Ovary (tissue), 9 donors: ENCODE results near the gene TMC6. TPM values are rescaled to one million over a fixed set of nuclear protein-coding genes. Genes with fewer than 3 reads are reported as not detected.
"Not testable (repeated sequence)": the region's sequence is repeated elsewhere in the genome, so short reads cannot be mapped to it uniquely, and the experiment has no call there.

Experiments
- DNase-seq, 5 donors: peaks; one replicate each; pipeline ENCODE4 v3.0.0-alpha.2; 2019 to 2020
- H3K27ac ChIP-seq, 2 donors: fragments of 200-600 bp; one replicate each; pipeline versions ENCODE4 v1.5.1 to v1.8.0; 2019 to 2022
- H3K27me3 ChIP-seq: fragments of 200-600 bp; one replicate; pipeline ENCODE4 v1.8.0; 2022
- H3K36me3 ChIP-seq: fragments of 200-600 bp; sonication (generic); one replicate; pipeline ENCODE4 v1.5.1; 2019
- H3K4me1 ChIP-seq: one replicate; pipeline ENCODE4 v1.8.1; 2013; ENCODE audit warnings: mild to moderate bottlenecking, moderate library complexity; ENCODE audit not compliant: insufficient read depth
- H3K4me3 ChIP-seq: fragments of 200-600 bp; sonication (generic); one replicate; pipeline ENCODE4 v1.5.1; 2017
- H3K9me3 ChIP-seq, 2 donors: fragments of 200-600 bp in 1 of 2; sonication (generic) in 1 of 2; one replicate each; pipeline versions ENCODE4 v1.5.1 to v1.8.1; 2013 to 2019; ENCODE audit warnings: mild to moderate bottlenecking in 1 of 2, moderate library complexity in 1 of 2
- EP300 ChIP-seq: sonication (generic); formaldehyde crosslinking; IDR thresholded peaks from one replicate; pipeline ENCODE4 v1.6.1; 2017; ENCODE audit warnings: antibody characterized with exemption
- POLR2A ChIP-seq: fragments of 450-650 bp; IDR thresholded peaks from one replicate; pipeline ENCODE4 v1.6.1; 2017; ENCODE audit warnings: antibody characterized with exemption, mild to moderate bottlenecking, moderate library complexity
- WGBS, 3 donors: extraction: QIAGEN DNeasy Blood & Tissue Kit in 1 of 3; methylation state at CpG; one replicate each; pipeline versions ENCODE4 v1.1.5 to v1.1.7; 2013 to 2017; 5-methylcytosine and 5-hydroxymethylcytosine counted together
- intact Hi-C, 4 donors: fragments of 100-400 bp; cut with DNase I; formaldehyde crosslinking; loops; one replicate each; pipeline versions ENCODE4 v1.11.0 to v1.15.1; 2022 to 2023
- polyA plus RNA-seq, 2 donors: library from polyadenylated mRNA; stranded (reverse); fragments of 200-250 nt in 1 of 2; fragments of 350-450 nt in 1 of 2; fragmentation: Illumina TruSeq in 1 of 2; extraction: RNeasy Lipid Tissue Mini Kit (QIAGEN cat#74804) in 1 of 2; gene quantifications; one replicate each; pipeline ENCODE4 v1.2.3, GENCODE V29; 2013 to 2014
- total RNA-seq, 7 donors: library from RNA; depleted of rRNA in 2 of 7; stranded (reverse); fragments of >200 nt in 2 of 7; fragmentation: NEBNext Ultra II Directional in 3 of 7; extraction: Animal tissue kit (Norgen Biotek cat#: 25700) in 3 of 7; gene quantifications; one replicate each; pipeline versions ENCODE4 v1.1.0 to v1.2.4, GENCODE V29; 2016 to 2023
- TF ChIP-seq, protein P1 (sequence below), 3 donors: fragments of 450-650 bp in 2 of 3; fragments of 200-600 bp in 1 of 3; IDR thresholded peaks; one replicate each; pipeline versions ENCODE4 v1.5.1 to v1.8.0; 2016 to 2022; ENCODE audit warnings: antibody characterized with exemption in 3 of 3, mild to moderate bottlenecking in 1 of 3
- donor health status: DM: no; HTN: no; CAD: no; lungs with moderate emphysema.
- donor health status: DM: no; HTN: no; CAD: no.
- donor health status: Bipolar disorder and iron deficiency.
- donor health status: DM: yes; HTN: yes; CAD: no.
- donor health status: DM: no; HTN: no; CAD: no.
- donor health status: DM: yes; HTN: yes; CAD: no.

Gene TMC6
- total and polyA plus RNA-seq, 9 donors, result 1.2 to 26.8 (median 8.3) TPM

DNA sequence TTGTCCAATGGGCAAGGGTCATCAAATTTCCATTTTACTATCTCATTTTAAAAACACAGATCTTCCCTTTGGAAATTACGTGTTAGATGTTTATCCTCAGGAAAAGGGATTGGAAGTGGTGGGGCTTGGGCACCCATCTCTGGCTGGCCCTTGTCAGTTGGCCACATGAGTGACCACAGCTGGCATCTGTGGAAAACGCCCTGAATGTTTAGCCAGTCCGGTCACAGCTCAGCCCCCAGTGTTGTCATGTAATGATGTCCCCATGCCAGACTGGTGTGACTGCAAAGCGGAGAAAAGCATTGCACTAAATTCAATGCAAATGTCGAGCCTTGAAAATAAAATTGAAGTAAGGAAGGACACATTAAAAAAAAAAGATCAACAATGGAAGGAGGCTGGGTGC lies 53.0 kb downstream of the TMC6 start:
- no peaks in the 10 kb centered on the region for H3K4me1 ChIP-seq
- intact Hi-C loops, result no loop called here
- WGBS, 3 donors, result 76 to 87% (median 84%) methylated on average over 5 of the region's 5 CpGs

DNA sequence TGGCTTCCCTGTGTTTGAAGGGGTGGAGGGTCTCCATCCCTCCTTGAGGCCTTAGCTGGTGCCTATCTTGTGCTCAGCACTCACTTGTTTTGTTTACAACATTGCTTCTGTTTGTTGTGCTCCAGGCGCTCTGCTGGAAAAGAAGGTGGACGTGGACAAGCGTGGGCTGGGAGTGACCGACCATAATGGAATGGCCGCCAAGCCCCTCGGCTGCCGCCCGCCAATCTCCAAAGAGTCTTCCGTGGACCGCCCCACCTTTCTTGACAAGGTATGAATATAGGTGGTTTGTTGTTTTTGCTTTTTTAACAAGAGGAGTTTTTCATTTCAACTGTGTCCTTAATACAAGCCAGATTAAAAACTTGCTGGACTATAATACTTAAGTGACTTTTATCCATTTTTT lies 53.5 kb downstream of the TMC6 start:
- Histone ChIP-seq H3K27me3 (no peaks in the 10 kb centered on the region), H3K9me3 (no peaks in the 10 kb centered on the region), H3K4me1 (no peaks in the 10 kb centered on the region), H3K27ac (no peak overlapping the region), H3K36me3 (no peaks in the 10 kb centered on the region), H3K4me3 (no peak overlapping the region)
- WGBS, 3 donors, result 94 to 96% (median 94%) methylated on average over 10 of the region's 10 CpGs
- intact Hi-C loops, result no loop called here
- no peak for DNase-seq
- TF ChIP-seq, protein P1, sequence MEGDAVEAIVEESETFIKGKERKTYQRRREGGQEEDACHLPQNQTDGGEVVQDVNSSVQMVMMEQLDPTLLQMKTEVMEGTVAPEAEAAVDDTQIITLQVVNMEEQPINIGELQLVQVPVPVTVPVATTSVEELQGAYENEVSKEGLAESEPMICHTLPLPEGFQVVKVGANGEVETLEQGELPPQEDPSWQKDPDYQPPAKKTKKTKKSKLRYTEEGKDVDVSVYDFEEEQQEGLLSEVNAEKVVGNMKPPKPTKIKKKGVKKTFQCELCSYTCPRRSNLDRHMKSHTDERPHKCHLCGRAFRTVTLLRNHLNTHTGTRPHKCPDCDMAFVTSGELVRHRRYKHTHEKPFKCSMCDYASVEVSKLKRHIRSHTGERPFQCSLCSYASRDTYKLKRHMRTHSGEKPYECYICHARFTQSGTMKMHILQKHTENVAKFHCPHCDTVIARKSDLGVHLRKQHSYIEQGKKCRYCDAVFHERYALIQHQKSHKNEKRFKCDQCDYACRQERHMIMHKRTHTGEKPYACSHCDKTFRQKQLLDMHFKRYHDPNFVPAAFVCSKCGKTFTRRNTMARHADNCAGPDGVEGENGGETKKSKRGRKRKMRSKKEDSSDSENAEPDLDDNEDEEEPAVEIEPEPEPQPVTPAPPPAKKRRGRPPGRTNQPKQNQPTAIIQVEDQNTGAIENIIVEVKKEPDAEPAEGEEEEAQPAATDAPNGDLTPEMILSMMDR (IDR thresholded peaks at IDR 0.05), result no peak
- no peak for TF ChIP-seq POLR2A
- no peak for TF ChIP-seq EP300

More for the DNA sequence above, 53.0 kb downstream of the TMC6 start:
- DNase-seq, result no peak
- TF ChIP-seq, protein P1 (IDR thresholded peaks at IDR 0.05), result no peak
- no peak for TF ChIP-seq POLR2A
- TF ChIP-seq EP300, result no peak
- H3K4me3 ChIP-seq, result no peak overlapping the region
- H3K9me3 ChIP-seq, result no peaks in the 10 kb centered on the region
- H3K27ac ChIP-seq, result no peak overlapping the region
- no peaks in the 10 kb centered on the region for H3K36me3 ChIP-seq
- no peaks in the 10 kb centered on the region for H3K27me3 ChIP-seq

DNA sequence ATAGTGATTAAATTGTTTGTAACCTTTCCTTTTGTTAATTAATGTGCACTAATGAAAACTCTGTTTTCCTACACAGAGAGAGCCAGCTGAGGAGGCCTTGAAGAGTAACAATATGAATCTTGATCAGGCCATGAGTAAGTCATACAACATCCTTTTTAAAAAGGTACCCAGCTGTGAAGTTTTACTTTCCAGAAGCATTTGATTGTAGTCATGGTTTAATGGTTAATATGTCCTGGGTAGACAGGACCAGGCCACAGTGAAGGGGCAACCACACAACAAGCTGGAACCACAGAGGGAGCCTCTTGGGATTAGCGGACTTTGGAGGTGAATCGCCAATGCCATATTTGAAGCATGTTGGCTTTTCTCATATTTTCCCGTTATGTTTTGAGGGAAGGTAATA lies 55.6 kb downstream of the TMC6 start:
- H3K4me3 ChIP-seq, result no peak overlapping the region
- H3K27me3 ChIP-seq, result no peaks in the 10 kb centered on the region
- no peaks in the 10 kb centered on the region for H3K36me3 ChIP-seq
- 97 to 99% (median 97%) methylated on average over 3 of the region's 3 CpGs for WGBS, 3 donors
- H3K27ac ChIP-seq, result no peak overlapping the region
- TF ChIP-seq EP300 (no peak), POLR2A (no peak)
- TF ChIP-seq, protein P1 (IDR thresholded peaks at IDR 0.05), result no peak
- intact Hi-C loops, result no loop called here
- no peak for DNase-seq
- no peaks in the 10 kb centered on the region for H3K4me1 ChIP-seq
- H3K9me3 ChIP-seq, result no peaks in the 10 kb centered on the region

DNA sequence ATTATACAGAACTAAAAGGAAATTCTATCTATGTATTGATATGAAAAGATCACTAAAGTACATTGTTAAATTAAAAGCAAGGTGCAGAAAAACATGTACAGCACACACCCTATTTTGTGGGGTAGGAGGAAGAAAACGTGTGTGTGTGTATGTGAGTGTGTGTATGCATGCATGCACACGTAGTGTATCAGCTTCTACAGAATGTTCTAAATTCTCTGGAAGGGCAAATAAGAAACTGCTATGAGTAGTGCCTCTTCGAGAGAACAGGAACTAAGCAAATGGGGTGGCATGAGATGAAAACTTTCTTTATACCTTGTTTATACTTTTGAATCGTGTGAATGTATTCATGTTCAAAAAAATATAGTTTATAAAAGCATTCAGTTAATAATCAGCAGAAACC lies 58.9 kb downstream of the TMC6 start:
- WGBS, 3 donors, result 60 to 68% (median 64%) methylated on average over 4 of the region's 4 CpGs
- no peaks in the 10 kb centered on the region for H3K9me3 ChIP-seq
- H3K4me1 ChIP-seq, result no peaks in the 10 kb centered on the region
- TF ChIP-seq POLR2A, result no peak
- TF ChIP-seq, protein P1 (IDR thresholded peaks at IDR 0.05), result no peak
- no peak for TF ChIP-seq EP300
- H3K4me3 ChIP-seq, result no peak overlapping the region
- DNase-seq, result no peak
- no peak overlapping the region for H3K27ac ChIP-seq
- intact Hi-C loops, result no loop called here
- no peaks in the 10 kb centered on the region for H3K27me3 ChIP-seq
- H3K36me3 ChIP-seq, result no peaks in the 10 kb centered on the region

DNA sequence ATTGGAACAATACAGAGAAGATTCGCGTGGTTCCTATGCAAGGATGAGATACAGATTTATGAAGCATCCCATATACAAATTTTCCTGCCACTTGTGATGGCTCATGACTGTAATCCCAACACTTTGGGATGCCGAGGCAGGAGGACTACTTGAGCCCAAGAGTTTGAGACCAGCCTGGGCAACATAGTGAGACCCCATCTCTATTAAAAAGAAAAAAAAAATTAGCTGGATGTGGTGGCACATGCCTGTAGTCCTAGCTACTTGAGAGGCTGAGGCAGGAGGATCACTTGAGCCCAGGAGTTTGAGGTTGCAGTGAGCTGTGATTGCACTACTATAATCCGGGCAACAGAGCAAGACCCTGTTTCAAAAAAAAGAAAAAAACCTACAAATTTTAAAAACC lies 61.6 kb downstream of the TMC6 start:
- intact Hi-C loops, H3K36me3 ChIP-seq: not testable (repeated sequence)
- 97 to 99% (median 98%) methylated on average over 4 of the region's 4 CpGs for WGBS, 3 donors

More for the DNA sequence above, 61.6 kb downstream of the TMC6 start:
- not testable (repeated sequence) for H3K4me1 ChIP-seq, H3K4me3 ChIP-seq, DNase-seq, H3K27me3 ChIP-seq, H3K27ac ChIP-seq, H3K9me3 ChIP-seq
